ENCODE data around the gene HEXIM1.

- no peak for TF ChIP-seq CTCF (conservative IDR thresholded peaks at IDR 0.05; ENCODE audit: low read length)
- no peak for TF ChIP-seq EZH2phosphoT487 (IDR thresholded peaks at IDR 0.05; ENCODE audit: borderline replicate concordance, low read depth, low read length)
Observed at GRCh38 chr17:45146890-45147580, 1.2 kb upstream of the HEXIM1 start.

All from OCI-LY7 (cell line).